NCI-H1092 (cell line): Measurements from ENCODE around the gene LORICRIN.

ENCODE experiments used
- DNase-seq: peaks from one replicate; lab custom pipeline; 2025; lab: John Stamatoyannopoulos, UW

Gene LORICRIN

GRCh38 chr1:153250166-153250565 lies 9.3 kb upstream of the LORICRIN start:
- no peak for DNase-seq

GRCh38 chr1:153251087-153251486 lies 8.4 kb upstream of the LORICRIN start:
- no peak for DNase-seq

- DNase-seq = no peak
Observed at GRCh38 chr1:153251562-153251961, 7.9 kb upstream of the LORICRIN start.

DNA sequence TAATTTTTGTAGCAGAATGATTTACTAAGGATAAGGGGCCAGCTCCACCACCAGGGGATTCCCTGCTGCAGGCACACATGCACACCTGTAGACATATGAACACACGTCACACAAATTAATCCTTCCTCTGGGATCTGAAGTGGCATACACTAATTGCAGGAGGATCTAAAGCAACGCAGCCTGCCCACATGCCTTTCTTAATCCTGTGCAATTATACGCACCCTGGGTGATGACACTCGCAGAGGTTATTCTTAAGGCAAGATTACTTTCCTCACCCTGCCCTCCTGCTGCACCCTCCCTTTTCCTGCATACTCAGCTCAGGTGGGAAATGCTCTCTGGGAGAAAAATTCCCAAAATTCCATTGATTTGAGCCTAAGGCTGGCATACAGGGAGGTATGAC lies 7.5 kb upstream of the LORICRIN start:
- DNase-seq = no peak

DNA sequence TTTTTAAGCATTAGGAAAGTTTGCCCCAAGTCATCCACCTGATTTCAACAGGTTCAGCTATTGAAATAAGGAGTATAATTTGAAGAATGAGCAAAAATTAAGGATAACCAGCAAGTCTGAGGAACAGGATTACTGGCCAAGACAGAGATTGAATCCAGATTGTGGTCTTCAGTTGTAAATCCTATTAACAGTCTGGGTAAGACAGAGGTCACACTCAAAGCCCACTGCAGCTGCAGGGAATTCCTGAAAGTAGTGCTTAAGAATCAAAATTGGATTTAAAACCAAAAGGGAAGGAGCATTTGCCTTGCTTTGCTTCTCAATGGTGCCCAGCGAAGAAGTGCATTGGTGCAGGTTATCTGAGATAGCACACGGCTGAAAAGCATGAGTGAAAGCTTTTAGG lies 6.4 kb upstream of the LORICRIN start:
- DNase-seq = no peak

GRCh38 chr1:153253693-153254092 lies 5.8 kb upstream of the LORICRIN start:
- DNase-seq = no peak

DNA sequence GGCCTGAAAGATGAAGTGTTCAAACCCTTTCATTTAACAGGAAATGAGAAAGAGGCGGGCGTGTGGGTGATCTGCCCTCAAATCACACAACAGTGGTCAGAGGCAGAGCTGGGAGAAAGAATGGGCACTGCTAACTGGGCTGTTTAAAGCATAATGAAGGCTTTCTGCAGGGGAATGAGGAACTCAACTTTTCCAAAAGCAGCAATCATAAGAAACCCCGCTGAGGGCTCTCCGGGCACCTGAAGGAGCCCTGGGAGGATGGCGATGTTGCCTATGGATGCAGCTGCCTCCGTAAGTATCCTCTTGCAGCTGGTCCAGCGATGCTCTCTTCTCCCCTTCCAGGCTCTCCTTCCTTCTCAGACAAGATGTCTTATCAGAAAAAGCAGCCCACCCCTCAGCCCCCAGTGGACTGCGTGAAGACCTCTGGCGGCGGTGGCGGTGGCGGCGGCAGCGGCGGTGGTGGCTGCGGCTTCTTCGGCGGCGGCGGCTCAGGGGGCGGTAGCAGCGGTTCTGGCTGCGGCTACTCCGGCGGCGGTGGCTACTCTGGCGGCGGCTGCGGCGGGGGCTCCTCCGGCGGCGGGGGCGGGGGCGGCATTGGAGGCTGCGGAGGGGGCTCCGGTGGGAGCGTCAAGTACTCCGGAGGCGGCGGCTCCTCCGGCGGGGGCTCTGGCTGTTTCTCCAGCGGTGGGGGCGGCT lies 1.2 kb downstream of the LORICRIN start:
- no peak for DNase-seq

DNA sequence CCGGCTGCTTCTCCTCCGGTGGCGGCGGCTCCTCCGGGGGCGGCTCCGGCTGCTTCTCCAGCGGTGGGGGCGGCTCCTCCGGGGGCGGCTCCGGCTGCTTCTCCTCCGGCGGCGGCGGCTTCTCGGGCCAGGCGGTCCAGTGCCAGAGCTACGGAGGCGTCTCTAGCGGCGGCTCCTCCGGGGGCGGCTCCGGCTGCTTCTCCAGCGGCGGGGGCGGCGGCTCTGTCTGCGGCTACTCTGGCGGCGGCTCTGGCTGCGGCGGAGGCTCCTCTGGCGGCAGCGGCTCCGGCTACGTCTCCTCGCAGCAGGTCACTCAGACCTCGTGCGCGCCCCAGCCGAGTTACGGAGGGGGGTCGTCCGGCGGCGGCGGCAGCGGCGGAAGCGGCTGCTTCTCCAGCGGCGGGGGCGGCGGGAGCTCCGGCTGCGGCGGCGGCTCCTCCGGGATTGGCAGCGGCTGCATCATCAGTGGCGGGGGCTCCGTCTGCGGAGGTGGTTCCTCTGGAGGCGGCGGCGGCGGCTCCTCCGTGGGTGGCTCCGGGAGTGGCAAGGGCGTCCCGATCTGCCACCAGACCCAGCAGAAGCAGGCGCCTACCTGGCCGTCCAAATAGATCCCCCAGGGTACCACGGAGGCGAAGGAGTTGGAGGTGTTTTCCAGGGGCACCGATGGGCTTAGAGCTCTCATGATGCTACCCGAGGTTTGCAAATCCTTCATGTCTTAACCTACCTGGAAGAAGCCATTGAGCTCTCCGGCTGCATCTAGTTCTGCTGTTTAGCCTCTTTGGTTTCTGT lies 2.0 kb downstream of the LORICRIN start:
- DNase-seq = peak; percentile 12

GRCh38 chr1:153262070-153262366 lies 2.5 kb downstream of the LORICRIN start:
- no peak for DNase-seq

- DNase-seq = no peak
Observed at GRCh38 chr1:153262462-153263157, 3.1 kb downstream of the LORICRIN start.

DNA sequence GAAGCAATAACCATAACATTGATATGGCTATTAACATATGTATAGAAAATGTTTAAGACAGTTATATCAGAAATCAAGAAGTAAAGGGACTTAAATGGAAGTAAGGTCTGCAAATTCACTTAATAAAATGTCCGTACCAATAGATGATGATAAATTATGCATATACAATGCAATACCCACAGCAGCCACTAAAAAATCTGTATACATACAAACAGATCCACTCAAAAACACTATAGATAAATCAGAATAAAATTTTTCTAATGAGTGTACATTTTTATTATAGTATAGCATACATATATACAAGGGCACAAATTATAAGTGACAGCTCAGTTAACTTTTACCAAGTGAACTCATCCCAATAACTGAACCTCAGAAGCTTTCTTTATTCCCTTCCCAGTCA lies 6.0 kb downstream of the LORICRIN start:
- DNase-seq = no peak

GRCh38 chr1:153271711-153272110 lies 12.2 kb downstream of the LORICRIN start:
- no peak for DNase-seq

GRCh38 chr1:153272186-153272585 lies 12.7 kb downstream of the LORICRIN start:
- DNase-seq = no peak

DNA sequence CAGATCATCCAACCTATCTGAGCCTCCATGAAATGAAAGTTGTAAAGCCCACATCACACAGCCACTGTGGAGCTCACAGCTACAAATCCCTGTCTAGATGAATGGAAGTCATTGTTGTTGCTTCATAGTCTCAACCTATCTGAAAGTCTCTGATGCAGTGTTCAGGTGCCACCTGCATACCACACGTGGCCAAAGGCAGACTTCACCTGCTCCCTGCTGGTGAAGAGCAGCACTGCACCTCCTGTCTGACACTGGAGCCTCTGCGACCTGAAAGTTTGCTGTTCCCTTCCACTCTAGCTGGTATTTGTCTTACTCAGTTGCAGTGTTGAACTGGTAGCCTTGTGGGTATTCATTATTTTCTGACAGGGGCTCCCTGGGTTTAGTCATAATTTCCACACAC lies 18.4 kb downstream of the LORICRIN start:
- no peak for DNase-seq

DNA sequence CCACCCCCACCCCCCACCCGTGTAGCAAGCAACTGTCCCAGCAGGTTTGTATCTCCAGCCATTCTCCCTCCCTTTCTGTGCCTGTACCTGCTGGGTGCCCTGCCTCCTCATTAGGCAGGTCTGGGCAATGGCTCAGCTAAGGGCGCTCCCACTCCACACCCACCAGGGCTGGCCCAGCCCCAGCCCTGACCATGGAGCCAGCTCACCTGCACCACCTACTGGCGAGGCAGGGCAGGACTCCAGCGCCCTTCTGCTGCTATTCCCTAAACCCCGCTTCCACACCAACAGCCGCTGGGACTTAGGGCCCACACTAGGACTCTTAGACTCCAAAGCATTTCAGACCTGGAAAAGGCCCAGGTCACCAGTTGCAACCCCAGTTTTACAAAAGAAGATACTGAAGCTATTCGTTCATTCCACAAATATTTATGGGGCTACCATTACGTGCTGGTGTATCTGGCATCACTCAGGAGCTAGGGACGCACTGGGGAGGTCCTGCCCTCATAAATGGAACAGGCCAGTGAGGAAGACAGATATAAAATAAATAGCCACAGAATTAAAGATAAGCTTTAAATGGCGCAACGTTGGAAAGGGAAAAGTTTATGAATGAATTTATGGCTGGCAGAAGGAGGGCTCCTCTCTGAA lies 29.3 kb downstream of the LORICRIN start:
- DNase-seq = no peak

GRCh38 chr1:153291514-153291913 lies 32.0 kb downstream of the LORICRIN start:
- no peak for DNase-seq

DNA sequence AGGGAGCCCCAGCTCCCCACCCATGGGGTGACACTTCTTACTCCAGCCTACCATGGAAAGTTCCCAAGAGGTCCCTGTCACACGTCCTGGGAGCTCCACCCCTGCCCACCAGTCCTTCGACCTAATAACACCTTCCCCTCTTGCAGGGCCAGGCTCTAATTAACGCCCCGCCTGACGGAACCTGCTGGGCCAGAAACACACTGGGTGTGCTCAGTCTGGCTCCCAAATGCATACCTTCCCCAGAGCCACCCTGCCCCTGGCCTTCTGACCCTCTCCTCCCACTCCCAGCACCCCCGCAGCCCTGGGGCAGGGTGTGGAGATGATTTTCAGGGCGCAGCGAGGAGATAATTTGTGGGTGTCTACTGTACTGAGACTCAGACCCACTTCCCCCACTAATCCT lies 32.7 kb downstream of the LORICRIN start:
- no peak for DNase-seq

- DNase-seq = no peak
Observed at GRCh38 chr1:153292740-153293479, 33.4 kb downstream of the LORICRIN start.

- DNase-seq = no peak
Observed at GRCh38 chr1:153293480-153293775, 33.9 kb downstream of the LORICRIN start.

DNA sequence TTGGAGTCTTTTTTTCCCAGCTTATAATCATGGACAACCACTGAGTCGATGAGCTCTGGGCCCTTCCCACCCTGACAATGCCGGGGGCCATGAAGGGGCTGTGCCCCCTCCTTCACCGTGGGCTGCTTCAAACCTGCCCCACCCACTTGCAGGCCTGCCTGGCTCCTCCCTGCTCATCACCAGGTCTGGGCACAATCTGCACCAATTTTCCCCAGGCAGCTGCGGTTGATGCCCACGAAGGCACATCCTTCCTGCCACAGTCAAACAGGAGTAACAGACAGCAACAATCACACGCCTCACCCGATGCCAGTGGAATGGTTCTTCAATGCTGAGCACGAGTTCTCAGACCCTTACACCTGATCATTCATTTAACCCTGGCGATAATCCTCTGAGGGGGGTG lies 34.4 kb downstream of the LORICRIN start:
- no peak for DNase-seq

GRCh38 chr1:153302308-153302707 lies 42.8 kb downstream of the LORICRIN start:
- DNase-seq = no peak

DNA sequence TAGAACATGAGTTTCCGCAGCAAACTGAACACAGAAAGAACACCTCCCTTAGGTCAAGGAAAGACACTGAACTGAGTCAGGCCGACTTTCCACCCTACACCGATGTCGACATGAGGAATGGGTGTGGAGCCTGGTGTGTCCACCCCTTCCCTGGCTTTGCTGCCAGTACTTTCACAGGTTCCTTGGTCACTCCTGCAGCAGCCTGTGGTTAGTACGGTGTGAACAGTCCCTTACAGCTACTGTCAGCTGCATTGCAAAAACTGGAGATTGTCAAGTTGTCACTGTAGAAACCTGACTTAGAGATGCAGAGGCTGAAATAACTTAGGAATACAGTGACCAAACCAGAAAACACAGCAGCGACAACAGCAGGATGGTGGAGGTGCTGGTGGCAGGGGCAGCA lies 46.2 kb downstream of the LORICRIN start:
- DNase-seq = no peak
